VCaP (cell line): ENCODE measurements around the gene PACRG.
"Not testable (repeated sequence)": the region's sequence is repeated elsewhere in the genome, so short reads cannot be mapped to it uniquely, and the experiment has no call there.

Experiments
- H3K27ac ChIP-seq: fragments of 450-650 bp; 2 replicates; pipeline ENCODE4 v1.5.1; 2017
- CTCF ChIP-seq: fragments of 450-650 bp; conservative IDR thresholded peaks from 2 replicates; pipeline ENCODE4 v1.5.1; 2017; ENCODE audit warnings: mild to moderate bottlenecking, moderate library complexity

PACRG gene

GRCh38 chr6:162727322-162728182 is at the start of gene PACRG, which contains the start of gene PRKN:
Gene PACRG (plus strand): TSS chr6:162727974.
Gene PRKN (minus strand): TSS chr6:162727766.
- peak within 1 kb of the TSS; percentile 68 for H3K27ac ChIP-seq
- TF ChIP-seq CTCF = no peak

- not testable (repeated sequence) for H3K27ac ChIP-seq
These were observed 48.9 kb upstream of the PACRG start for GRCh38 chr6:162678896-162679295.

- TF ChIP-seq CTCF = no peak
- no peak overlapping the region for H3K27ac ChIP-seq
These were observed 48.1 kb upstream of the PACRG start for GRCh38 chr6:162679681-162680080.

GRCh38 chr6:162680367-162680766 is 47.4 kb upstream of the PACRG start:
- H3K27ac ChIP-seq = no peak overlapping the region
- no peak for TF ChIP-seq CTCF

- no peak for TF ChIP-seq CTCF
- no peak overlapping the region for H3K27ac ChIP-seq
These were observed 46.9 kb upstream of the PACRG start for GRCh38 chr6:162680871-162681270.

GRCh38 chr6:162681447-162681846 is 46.3 kb upstream of the PACRG start:
- H3K27ac ChIP-seq = no peak overlapping the region
- TF ChIP-seq CTCF = no peak

- H3K27ac ChIP-seq = no peak overlapping the region
- TF ChIP-seq CTCF = no peak
These were observed 44.6 kb upstream of the PACRG start for GRCh38 chr6:162683135-162683534.

GRCh38 chr6:162684052-162684451 is 43.7 kb upstream of the PACRG start:
- no peak for TF ChIP-seq CTCF
- no peak overlapping the region for H3K27ac ChIP-seq
